AG04450 (cell line): ENCODE results near the gene DRC7. TPM values are rescaled to one million over a fixed set of nuclear protein-coding genes. Genes with fewer than 3 reads are reported as not detected.
"Not testable (repeated sequence)": the region's sequence is repeated elsewhere in the genome, so short reads cannot be mapped to it uniquely, and the experiment has no call there.

Source experiments
- CTCF ChIA-PET: fragments of 300-600, 350-600 bp; formaldehyde crosslinking; extraction: SDS; loops from one replicate; lab custom pipeline; 2022; ENCODE audit warnings: antibody characterized with exemption, inconsistent platforms; lab: Charles Lee
- POLR2A ChIA-PET: fragments of 350-600 bp; formaldehyde crosslinking; extraction: SDS; loops from one replicate; lab custom pipeline; 2021; ENCODE audit warnings: antibody characterized with exemption, inconsistent platforms; lab: Yijun Ruan, JAX
- DNase-seq: peaks from one replicate; pipeline ENCODE4 v3.0.0-alpha.2; 2011; ENCODE audit warnings: low read depth, low spot score
- H3K27ac ChIP-seq: one replicate; pipeline ENCODE4 v1.5.1; 2012; ENCODE audit warnings: low read depth, low read length, control low read depth
- H3K27me3 ChIP-seq: one replicate; pipeline ENCODE4 v1.6.0; 2012; ENCODE audit warnings: low read length; ENCODE audit not compliant: control insufficient read depth, insufficient read depth
- H3K4me3 ChIP-seq: 2 replicates; pipeline ENCODE4 v1.5.1; 2011; ENCODE audit warnings: mild to moderate bottlenecking, low read depth, low read length, control low read depth
- H3K9me3 ChIP-seq: 2 replicates; pipeline ENCODE4 v1.5.1; 2012; ENCODE audit warnings: low read length; ENCODE audit not compliant: control insufficient read depth, insufficient read depth
- polyA plus RNA-seq: library from polyadenylated mRNA; depleted of rRNA; stranded (reverse); fragments of >200 nt; gene quantifications from 2 replicates; pipeline ENCODE4 v1.2.3, GENCODE V29; 2011
- TF ChIP-seq, protein P1 (sequence below): IDR thresholded peaks from 2 replicates; pipeline ENCODE4 v1.5.1; 2011; ENCODE audit warnings: low read depth, low read length, control low read depth, inconsistent platforms

The DRC7 gene
- polyA plus RNA-seq, 1 experiment: not detected

DNA sequence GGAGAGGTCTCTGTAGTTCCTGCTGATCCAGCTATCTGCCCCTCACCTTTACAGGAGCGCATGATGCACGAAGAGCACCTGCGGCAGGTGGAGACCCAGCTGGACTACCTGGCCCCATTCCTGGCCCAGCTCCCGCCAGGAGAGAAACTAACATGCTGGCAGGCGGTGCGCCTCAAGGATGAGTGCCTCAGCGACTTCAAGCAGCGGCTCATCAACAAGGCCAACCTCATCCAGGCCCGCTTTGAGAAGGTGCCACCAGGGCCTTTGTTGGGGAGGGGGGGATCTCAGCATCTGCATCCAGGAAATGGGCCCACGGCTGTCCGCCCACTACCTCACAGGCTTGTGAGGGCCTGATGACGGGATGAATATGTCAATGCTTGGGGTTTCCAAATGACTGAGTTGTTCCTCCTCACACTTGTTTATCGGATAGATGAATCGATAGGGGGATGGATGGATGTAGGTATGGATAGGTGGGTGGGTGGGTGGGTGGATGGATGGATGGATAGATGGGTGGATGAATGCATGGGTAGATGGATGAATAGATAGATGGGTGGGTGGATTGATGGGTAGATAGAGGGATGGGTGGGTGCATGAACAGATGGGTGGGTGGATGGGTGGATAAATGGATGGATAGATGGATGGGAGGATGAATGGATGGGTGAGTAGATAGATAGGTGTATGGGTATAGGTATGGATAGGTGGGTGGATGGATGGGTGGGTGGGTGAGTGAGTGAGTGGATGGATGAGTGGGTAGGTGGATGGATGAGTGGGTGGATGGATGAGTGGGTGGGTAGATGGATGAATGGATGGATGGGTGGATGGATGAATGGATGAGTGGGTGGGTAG is 34.0 kb downstream of the DRC7 start:
- Histone ChIP-seq H3K4me3 (no peak overlapping the region), H3K9me3 (no peaks in the 10 kb centered on the region; the same call in 1 of the 2 replicates), H3K27ac (no peak overlapping the region), H3K27me3 (peaks cover 2% of the 10 kb centered on the region)
- ChIA-PET CTCF (interaction anchor here (1.1 kb wide), 1 partner anchor 152 kb away, joined by 3 read pairs; no protein-coding TSS in a partner anchor), POLR2A (no interaction called here)
- TF ChIP-seq, protein P1, sequence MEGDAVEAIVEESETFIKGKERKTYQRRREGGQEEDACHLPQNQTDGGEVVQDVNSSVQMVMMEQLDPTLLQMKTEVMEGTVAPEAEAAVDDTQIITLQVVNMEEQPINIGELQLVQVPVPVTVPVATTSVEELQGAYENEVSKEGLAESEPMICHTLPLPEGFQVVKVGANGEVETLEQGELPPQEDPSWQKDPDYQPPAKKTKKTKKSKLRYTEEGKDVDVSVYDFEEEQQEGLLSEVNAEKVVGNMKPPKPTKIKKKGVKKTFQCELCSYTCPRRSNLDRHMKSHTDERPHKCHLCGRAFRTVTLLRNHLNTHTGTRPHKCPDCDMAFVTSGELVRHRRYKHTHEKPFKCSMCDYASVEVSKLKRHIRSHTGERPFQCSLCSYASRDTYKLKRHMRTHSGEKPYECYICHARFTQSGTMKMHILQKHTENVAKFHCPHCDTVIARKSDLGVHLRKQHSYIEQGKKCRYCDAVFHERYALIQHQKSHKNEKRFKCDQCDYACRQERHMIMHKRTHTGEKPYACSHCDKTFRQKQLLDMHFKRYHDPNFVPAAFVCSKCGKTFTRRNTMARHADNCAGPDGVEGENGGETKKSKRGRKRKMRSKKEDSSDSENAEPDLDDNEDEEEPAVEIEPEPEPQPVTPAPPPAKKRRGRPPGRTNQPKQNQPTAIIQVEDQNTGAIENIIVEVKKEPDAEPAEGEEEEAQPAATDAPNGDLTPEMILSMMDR: no peak
- no peak for DNase-seq

- TF ChIP-seq, protein P1: no peak
- ChIA-PET CTCF (no interaction called here), POLR2A (no interaction called here)
- Histone ChIP-seq H3K4me3 (no peak overlapping the region), H3K27ac (no peak overlapping the region), H3K27me3 (peaks cover 2% of the 10 kb centered on the region), H3K9me3 (peaks cover 3% of the 10 kb centered on the region; the same call in 1 of the 2 replicates)
- DNase-seq: no peak
Measured at GRCh38 chr16:57729182-57729484, 34.5 kb downstream of the DRC7 start.

DNA sequence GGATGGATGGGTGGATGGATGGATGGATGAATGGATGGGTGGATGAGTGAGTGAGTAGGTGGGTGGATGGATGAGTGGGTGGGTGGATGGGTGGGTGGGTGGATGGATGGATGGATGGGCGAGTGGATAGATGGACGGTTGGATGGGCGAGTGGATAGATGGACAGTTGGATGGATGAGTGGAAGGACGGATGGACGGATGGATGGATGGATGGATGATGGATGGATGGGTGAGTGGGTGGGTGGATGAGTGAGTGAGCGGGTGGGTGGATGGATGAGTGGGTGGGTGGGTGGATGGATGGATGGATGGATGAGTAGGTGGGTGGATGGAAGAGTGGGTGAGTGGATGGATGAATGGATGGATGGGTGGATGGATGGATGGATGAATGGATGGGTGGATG is 35.2 kb downstream of the DRC7 start:
- CTCF ChIA-PET, POLR2A ChIA-PET, H3K27ac ChIP-seq, H3K27me3 ChIP-seq, H3K9me3 ChIP-seq, H3K4me3 ChIP-seq, DNase-seq: not testable (repeated sequence)

DNA sequence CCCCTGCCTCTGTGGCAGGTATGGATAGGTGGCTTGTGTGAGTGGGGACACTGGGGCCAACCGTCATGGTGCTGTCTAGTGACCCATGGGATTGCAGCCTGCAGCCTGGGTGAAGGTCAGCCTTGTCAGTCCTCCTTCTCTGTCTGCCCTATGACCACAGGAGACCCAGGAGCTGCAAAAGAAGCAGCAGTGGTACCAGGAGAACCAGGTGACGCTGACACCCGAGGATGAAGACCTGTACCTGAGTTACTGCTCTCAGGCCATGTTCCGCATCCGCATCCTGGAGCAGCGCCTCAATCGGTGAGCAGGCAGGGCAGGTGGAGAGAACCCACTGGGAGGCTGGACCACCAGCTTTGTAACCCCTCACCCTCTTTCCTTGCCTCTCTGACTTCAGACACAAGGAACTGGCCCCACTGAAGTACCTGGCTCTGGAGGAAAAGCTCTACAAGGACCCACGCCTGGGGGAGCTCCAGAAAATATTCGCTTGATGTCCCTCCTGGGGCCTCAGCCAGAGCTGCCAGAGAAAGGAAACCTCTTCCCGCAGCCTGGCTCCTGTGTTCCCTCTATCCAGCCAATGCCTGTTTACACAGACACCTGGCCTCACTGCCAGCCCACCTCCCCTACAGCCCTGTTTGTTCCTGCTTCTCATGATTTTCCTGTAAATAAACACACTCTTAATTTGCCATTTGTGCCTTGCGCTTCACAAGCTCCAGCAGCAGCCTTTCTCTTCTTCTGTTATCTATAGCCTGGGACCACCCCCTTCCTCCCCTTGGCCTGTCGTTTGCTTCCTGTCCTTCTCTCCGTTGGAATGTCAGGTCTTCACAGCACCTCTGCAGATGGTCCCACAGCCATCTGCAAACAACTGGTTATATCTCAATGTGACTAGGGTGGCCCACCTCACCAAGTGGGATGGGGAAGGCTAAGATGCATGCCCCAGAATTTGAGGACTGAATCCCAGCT is 36.4 kb downstream of the DRC7 start:
- ChIA-PET CTCF (interaction anchor here (1.0 kb wide), 2 partner anchors 140 to 141 kb away, joined by 3 read pairs; no protein-coding TSS in a partner anchor), POLR2A (no interaction called here)
- Histone ChIP-seq H3K27me3 (no peaks in the 10 kb centered on the region), H3K4me3 (no peak overlapping the region), H3K27ac (no peak overlapping the region), H3K9me3 (peaks cover 3% of the 10 kb centered on the region; the same call in 1 of the 2 replicates)
- TF ChIP-seq, protein P1: no peak
- DNase-seq: no peak

GRCh38 chr16:57732037-57732436 is 37.4 kb downstream of the DRC7 start:
- ChIA-PET POLR2A (no interaction called here), CTCF (interaction anchor here (1.0 kb wide), 2 partner anchors 141 to 142 kb away, joined by 3 read pairs; no protein-coding TSS in a partner anchor)
- Histone ChIP-seq H3K4me3 (no peak overlapping the region), H3K27ac (no peak overlapping the region), H3K27me3 (no peaks in the 10 kb centered on the region), H3K9me3 (peaks cover 3% of the 10 kb centered on the region; the same call in 1 of the 2 replicates)
- TF ChIP-seq, protein P1: no peak
- DNase-seq: no peak
